NCI-H82 treated with DMSO at 0.1 percent for 48 hours (cell line): ENCODE results near the gene WAS.
"Not testable (repeated sequence)": the region's sequence is repeated elsewhere in the genome, so short reads cannot be mapped to it uniquely, and the experiment has no call there.

Experiments used
- DNase-seq: peaks from one replicate; lab custom pipeline; 2025; ENCODE audit not compliant: unreplicated experiment; lab: John Stamatoyannopoulos, UW

Gene WAS

GRCh38 chrX:48683411-48683982, at the start of gene WAS:
TSS of gene WAS (plus strand) at chrX:48683799. CDS start at chrX:48683854, 55 bp downstream.
- no peak for DNase-seq

GRCh38 chrX:48636301-48636700, 47.3 kb upstream of the WAS start:
- DNase-seq, result no peak

GRCh38 chrX:48636776-48637175, 46.8 kb upstream of the WAS start:
- no peak for DNase-seq

- DNase-seq, result no peak
Observed at GRCh38 chrX:48645669-48646068, 37.9 kb upstream of the WAS start.

GRCh38 chrX:48648336-48648751, 35.3 kb upstream of the WAS start:
- DNase-seq, result peak; percentile 40

- no peak for DNase-seq
Observed at GRCh38 chrX:48649102-48649501, 34.5 kb upstream of the WAS start.

- not testable (repeated sequence) for DNase-seq
Observed at GRCh38 chrX:48652055-48652579, 31.5 kb upstream of the WAS start.

- not testable (repeated sequence) for DNase-seq
Observed at GRCh38 chrX:48654746-48655145, 28.9 kb upstream of the WAS start.

- DNase-seq, result not testable (repeated sequence)
Observed at GRCh38 chrX:48659686-48660085, 23.9 kb upstream of the WAS start.

GRCh38 chrX:48663241-48663640, 20.4 kb upstream of the WAS start:
- DNase-seq, result no peak

- DNase-seq, result no peak
Observed at GRCh38 chrX:48664156-48664555, 19.4 kb upstream of the WAS start.

GRCh38 chrX:48665991-48666390, 17.6 kb upstream of the WAS start:
- no peak for DNase-seq

- DNase-seq, result no peak
Observed at GRCh38 chrX:48666649-48667048, 16.9 kb upstream of the WAS start.

- no peak for DNase-seq
Observed at GRCh38 chrX:48667509-48667908, 16.1 kb upstream of the WAS start.

GRCh38 chrX:48668187-48668586, 15.4 kb upstream of the WAS start:
- DNase-seq, result not testable (repeated sequence)

- peak; percentile 81 for DNase-seq
Observed at GRCh38 chrX:48676106-48676892, 7.3 kb upstream of the WAS start.

- DNase-seq, result no peak
Observed at GRCh38 chrX:48676893-48677270, 6.7 kb upstream of the WAS start.

- no peak for DNase-seq
Observed at GRCh38 chrX:48677516-48677915, 6.1 kb upstream of the WAS start.

- not testable (repeated sequence) for DNase-seq
Observed at GRCh38 chrX:48680467-48680866, 3.1 kb upstream of the WAS start.

GRCh38 chrX:48680925-48681324, 2.7 kb upstream of the WAS start:
- not testable (repeated sequence) for DNase-seq

- no peak for DNase-seq
Observed at GRCh38 chrX:48681539-48682183, 1.9 kb upstream of the WAS start.

GRCh38 chrX:48682795-48683194, 804 bp upstream of the WAS start:
- not testable (repeated sequence) for DNase-seq
